ENCODE results near the gene AP1G2.

GRCh38 chr14:23608454-23608853 lies 40.9 kb upstream of the AP1G2 start:
- no peak for TF ChIP-seq CTCF (IDR thresholded peaks at IDR 0.05)
- no peak for TF ChIP-seq EZH2 (IDR thresholded peaks at IDR 0.05; ENCODE audit: borderline replicate concordance, insufficient read depth, low read depth, low read length, poor library complexity, severe bottlenecking)
